GM11168 (cell line): Measurements from ENCODE around the gene BCAM.

Experiments used
- in situ Hi-C: fragments of 300-500 bp; cut with MboI; formaldehyde crosslinking; loops from one replicate; pipeline ENCODE4 v1.12.0; 2022; ENCODE audit warnings: low sequenced_read_pairs; ENCODE audit not compliant: unreplicated experiment

Gene BCAM

DNA sequence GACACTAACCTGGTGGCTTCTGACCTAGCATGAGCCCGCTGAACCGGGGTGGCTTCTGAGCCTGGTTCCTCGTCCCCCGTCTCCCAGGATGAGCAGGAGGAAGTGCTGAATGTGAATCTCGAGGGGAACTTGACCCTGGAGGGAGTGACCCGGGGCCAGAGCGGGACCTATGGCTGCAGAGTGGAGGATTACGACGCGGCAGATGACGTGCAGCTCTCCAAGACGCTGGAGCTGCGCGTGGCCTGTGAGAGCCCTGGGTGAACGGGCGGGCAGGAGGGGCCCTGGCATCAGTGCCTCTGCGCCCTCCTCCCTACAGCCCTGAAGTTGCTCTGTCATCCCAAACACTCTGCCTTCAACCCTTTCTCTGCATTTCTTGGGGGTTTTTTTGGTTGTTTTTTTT, 5.6 kb downstream of the BCAM start:
- in situ Hi-C loops: no loop called here

GRCh38 chr19:44816301-44816700, 7.4 kb downstream of the BCAM start:
- in situ Hi-C loops: no loop called here

GRCh38 chr19:44817725-44818465, 9.0 kb downstream of the BCAM start:
- in situ Hi-C loops: no loop called here

DNA sequence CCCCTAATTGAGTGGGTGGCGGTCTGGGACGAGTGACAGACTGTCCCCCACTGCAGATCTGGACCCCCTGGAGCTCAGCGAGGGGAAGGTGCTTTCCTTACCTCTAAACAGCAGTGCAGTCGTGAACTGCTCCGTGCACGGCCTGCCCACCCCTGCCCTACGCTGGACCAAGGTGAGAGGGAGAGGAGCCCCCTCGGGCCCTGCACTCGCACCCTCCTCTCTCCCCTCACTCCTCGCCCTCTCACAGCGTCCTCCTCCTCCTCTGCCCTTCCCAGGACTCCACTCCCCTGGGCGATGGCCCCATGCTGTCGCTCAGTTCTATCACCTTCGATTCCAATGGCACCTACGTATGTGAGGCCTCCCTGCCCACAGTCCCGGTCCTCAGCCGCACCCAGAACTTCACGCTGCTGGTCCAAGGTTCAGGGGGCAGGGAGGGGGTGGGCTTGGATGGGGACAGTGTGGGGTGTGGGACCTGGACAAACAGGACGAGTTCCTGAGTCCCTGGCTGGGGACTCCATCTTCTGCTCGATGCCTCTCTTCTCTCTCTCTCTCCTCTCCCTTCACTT, 9.6 kb downstream of the BCAM start:
- in situ Hi-C loops: no loop called here

DNA sequence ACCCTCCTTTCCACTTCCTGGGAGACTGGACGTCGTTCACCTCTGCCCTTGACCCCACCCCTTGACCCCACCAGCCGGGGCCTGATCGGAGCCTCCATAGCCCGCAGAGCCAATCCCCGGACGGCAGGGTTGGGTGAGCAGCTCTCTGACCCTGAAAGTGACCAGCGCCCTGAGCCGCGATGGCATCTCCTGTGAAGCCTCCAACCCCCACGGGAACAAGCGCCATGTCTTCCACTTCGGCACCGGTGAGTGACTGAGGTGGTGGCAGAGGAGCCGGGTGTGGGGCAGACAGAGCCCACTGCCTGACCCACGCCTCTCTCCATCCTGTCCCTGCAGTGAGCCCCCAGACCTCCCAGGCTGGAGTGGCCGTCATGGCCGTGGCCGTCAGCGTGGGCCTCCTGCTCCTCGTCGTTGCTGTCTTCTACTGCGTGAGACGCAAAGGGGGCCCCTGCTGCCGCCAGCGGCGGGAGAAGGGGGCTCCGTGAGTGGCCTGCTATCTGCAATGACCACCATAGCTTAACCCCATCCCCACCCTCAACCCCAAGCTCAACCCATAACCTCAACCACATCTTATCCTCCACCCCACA, 10.4 kb downstream of the BCAM start:
- in situ Hi-C loops: no loop called here

DNA sequence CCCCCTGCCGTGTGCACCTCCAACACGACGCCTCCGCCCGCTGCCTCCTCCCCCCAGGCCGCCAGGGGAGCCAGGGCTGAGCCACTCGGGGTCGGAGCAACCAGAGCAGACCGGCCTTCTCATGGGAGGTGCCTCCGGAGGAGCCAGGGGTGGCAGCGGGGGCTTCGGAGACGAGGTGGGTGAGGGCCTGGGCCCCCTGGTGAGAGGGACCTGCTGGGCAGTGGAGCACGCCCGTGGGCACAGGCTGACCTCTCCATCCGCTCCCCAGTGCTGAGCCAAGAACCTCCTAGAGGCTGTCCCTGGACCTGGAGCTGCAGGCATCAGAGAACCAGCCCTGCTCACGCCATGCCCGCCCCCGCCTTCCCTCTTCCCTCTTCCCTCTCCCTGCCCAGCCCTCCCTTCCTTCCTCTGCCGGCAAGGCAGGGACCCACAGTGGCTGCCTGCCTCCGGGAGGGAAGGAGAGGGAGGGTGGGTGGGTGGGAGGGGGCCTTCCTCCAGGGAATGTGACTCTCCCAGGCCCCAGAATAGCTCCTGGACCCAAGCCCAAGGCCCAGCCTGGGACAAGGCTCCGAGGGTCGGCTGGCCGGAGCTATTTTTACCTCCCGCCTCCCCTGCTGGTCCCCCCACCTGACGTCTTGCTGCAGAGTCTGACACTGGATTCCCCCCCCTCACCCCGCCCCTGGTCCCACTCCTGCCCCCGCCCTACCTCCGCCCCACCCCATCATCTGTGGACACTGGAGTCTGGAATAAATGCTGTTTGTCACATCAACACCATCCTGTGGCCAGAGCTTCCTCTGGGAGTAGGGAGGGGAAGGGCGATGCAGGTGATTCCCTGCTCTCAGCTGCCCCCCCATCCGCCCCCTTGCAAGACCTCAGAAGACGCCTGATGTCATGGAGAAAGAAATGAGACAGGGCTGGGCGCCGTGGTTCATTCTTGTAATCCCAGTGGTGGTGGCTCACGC, 12.0 kb downstream of the BCAM start:
- in situ Hi-C loops: no loop called here

GRCh38 chr19:44822177-44822576, 13.3 kb downstream of the BCAM start:
- in situ Hi-C loops: no loop called here

DNA sequence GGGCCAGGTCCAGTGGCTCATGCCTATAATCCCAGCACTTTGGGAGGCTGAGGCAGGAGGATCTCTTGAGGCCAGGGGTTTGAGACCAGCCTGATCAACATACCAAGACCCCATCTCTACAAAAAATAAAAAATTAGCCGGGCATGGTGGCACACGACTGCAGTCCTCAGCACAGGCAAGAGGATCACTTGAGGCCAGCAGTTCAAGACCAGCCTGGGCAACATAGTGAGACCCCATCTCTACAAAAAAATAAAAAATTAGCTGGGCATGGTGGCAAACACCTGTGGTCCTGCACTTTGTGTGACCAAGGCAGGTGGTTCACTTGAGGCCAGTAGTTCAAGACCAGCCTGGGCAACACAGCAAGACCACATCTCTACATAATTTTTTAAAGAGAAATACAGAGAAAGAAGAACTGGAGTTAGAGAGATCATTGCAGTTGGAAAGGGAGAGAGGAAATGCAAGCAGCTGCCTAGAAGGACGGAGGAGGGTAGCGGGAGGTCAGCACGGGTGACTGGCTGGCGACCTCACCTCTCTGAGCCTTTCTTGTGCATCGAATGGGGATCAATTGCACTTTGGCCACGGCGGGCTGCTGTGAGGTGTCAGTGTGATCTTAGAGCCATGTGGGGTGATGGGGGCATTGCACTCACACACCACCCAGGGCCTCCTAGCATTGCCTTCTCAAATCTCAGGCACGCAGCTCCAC, 13.9 kb downstream of the BCAM start:
- in situ Hi-C loops: no loop called here

- in situ Hi-C loops: no loop called here
Observed at GRCh38 chr19:44823373-44823698, 14.4 kb downstream of the BCAM start.

GRCh38 chr19:44824761-44825160, 15.9 kb downstream of the BCAM start:
- in situ Hi-C loops: no loop called here

DNA sequence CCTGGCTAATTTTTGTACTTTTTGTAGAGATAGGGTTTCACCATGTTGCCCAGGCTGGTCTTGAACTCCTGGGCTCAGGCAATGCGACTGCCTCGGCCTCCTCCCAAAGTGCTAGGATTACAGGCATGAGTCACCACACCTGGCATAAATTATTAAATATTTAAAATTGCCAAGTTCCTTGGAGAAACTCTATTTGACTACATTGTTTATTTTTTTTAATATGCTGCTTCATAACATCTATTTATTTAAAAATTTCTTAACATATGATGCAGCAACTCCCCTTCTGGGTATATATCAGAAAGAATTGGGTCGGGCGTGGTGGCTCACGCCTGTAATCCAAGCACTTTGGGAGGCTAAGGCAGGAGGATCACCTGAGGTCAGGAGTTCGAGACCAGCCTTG, 24.0 kb downstream of the BCAM start:
- in situ Hi-C loops: loop anchor here (5.0 kb wide), 1 partner anchor 41 kb away; no protein-coding TSS in a partner anchor

DNA sequence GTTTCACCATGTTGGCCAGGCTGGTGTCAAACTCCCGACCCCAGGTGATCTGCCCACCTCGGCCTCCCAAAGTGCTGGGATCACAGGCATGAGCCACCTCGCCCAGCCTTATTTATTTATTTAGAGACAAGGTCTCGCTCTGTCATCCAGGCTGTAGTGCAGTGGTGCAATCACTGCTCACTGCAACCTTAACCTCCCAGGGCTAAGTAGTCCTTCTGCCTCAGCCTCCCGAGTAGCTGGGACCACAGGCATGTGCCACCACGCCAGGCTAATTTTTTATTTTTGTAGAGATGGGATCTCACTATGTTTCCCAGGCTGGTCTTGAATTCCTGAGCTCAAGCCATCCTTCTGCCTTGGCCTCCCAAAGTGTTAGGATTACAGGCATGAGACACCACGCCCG, 25.5 kb downstream of the BCAM start:
- in situ Hi-C loops: loop anchor here (5.0 kb wide), 1 partner anchor 42 kb away; no protein-coding TSS in a partner anchor

DNA sequence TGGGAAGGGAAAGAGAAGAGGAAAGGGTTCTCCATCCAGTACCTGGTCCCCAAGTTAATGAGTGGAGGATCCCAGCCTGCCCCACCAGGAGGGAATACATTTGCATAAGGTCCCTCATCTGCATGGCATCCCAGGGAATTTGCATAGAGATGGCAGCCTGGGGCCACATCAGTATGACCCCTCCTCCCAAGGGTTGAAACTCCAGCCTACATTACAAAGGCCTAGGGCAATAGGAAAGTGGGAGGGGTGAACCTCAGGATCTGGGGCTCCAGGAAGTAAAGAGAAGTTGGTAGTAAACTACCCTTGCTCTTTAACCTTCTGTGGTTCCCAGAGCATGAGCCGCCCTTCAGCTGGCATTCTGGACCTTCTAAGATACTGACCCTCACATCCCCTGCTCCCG, 30.4 kb downstream of the BCAM start:
- in situ Hi-C loops: no loop called here

DNA sequence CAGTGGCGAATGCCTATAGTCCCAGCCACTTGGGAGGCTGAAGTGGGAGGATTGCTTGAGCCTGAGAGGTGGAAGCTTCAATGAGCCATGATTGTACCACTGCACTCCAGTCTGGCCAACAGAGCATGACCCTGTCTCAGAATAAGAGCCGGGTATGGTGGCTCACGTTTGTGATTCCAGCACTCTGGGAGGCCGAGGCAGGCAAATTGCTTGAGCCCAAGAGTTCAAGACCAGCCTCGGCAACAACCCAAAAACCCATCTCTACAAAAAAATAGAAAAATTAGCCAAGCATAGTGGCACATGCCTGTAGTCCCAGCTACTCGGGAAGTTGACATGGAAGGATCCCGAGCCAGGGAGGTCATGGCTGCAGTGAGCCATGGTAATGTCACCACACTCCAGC, 31.9 kb downstream of the BCAM start:
- in situ Hi-C loops: no loop called here

GRCh38 chr19:44841231-44841630, 32.3 kb downstream of the BCAM start:
- in situ Hi-C loops: no loop called here

- in situ Hi-C loops: no loop called here
Observed at GRCh38 chr19:44845286-44845611, 36.3 kb downstream of the BCAM start.

DNA sequence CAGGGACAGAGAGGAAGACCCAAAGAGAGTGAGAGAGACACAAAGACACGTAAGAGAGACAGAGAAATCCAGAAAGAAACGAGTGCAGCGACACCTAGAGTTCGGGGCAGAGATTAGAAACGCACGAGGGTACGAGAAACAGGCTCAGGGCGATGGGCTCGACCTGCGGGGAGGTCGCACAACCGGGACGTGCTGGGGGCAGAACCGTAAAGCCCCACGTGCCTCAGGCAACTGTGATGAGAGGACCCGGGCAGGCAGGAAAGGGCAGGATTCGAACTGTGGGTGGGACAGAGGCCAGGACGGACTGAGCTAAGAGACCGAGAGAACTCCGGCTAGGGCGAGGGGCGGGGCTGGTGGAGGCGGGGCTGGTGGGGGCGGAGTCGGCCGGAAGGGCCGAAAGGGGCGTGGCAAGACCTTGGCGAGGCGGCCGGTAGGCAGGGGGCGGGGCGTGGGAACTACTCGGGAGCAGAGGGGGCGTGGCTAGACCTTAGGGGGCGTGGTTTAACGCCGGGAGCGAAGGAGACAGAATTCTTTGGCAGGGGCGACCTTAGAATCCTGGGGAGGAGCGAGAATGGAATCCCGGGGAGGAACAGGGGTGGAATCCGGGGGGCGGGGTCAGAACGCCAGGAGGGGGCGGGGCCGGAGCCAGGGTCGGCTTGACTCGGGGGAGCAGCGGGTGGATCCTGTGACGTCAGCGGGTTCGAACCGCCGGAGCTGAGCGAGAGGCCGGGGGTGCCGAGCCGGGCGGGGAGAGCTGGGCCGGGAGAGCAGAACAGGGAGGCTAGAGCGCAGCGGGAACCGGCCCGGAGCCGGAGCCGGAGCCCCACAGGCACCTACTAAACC, 36.9 kb downstream of the BCAM start, which contains the start of gene NECTIN2:
Gene NECTIN2, plus strand, starts transcription at position 686 of the 843 bp plus-strand sequence. CDS start 229 bp downstream, outside the sequence.
- in situ Hi-C loops: no loop called here

GRCh38 chr19:44846455-44847143, 37.7 kb downstream of the BCAM start:
- in situ Hi-C loops: no loop called here
